GM20431 (cell line): Measurements from ENCODE around the gene TP53TG3.
"Not testable (repeated sequence)": the region's sequence is repeated elsewhere in the genome, so short reads cannot be mapped to it uniquely, and the experiment has no call there.

Source experiments
- in situ Hi-C: fragments of 300-500 bp; cut with MseI, MboI; formaldehyde crosslinking; loops from one replicate; pipeline ENCODE4 v1.15.0; 2020; ENCODE audit warnings: low sequenced_read_pairs; ENCODE audit not compliant: unreplicated experiment

Gene TP53TG3

GRCh38 chr16:32676065-32676464, at the start of gene TP53TG3:
TP53TG3 (minus strand) TSS chr16:32676165; CDS start chr16:32676097, 68 bp downstream.
- in situ Hi-C loops: not testable (repeated sequence)

- in situ Hi-C loops: not testable (repeated sequence)
Measured at GRCh38 chr16:32650876-32651275, 25.1 kb downstream of the TP53TG3 start.

GRCh38 chr16:32647562-32647961, 28.4 kb downstream of the TP53TG3 start:
- in situ Hi-C loops: not testable (repeated sequence)

- in situ Hi-C loops: not testable (repeated sequence)
Measured at GRCh38 chr16:32646780-32647179, 29.2 kb downstream of the TP53TG3 start.

- in situ Hi-C loops: not testable (repeated sequence)
Measured at GRCh38 chr16:32646177-32646576, 29.8 kb downstream of the TP53TG3 start.

- in situ Hi-C loops: not testable (repeated sequence)
Measured at GRCh38 chr16:32645278-32645908, 30.6 kb downstream of the TP53TG3 start.

- in situ Hi-C loops: not testable (repeated sequence)
Measured at GRCh38 chr16:32644715-32645114, 31.2 kb downstream of the TP53TG3 start.

GRCh38 chr16:32637614-32638013, 38.4 kb downstream of the TP53TG3 start:
- in situ Hi-C loops: not testable (repeated sequence)

- in situ Hi-C loops: not testable (repeated sequence)
Measured at GRCh38 chr16:32632096-32632495, 43.9 kb downstream of the TP53TG3 start.
